NCI-H2196 treated with DMSO at 0.1 percent for 48 hours (cell line): Measurements from ENCODE around the gene XPR1.

Experiments
- DNase-seq: peaks from one replicate; lab custom pipeline; 2025; ENCODE audit not compliant: unreplicated experiment; lab: John Stamatoyannopoulos, UW

Gene XPR1

DNA sequence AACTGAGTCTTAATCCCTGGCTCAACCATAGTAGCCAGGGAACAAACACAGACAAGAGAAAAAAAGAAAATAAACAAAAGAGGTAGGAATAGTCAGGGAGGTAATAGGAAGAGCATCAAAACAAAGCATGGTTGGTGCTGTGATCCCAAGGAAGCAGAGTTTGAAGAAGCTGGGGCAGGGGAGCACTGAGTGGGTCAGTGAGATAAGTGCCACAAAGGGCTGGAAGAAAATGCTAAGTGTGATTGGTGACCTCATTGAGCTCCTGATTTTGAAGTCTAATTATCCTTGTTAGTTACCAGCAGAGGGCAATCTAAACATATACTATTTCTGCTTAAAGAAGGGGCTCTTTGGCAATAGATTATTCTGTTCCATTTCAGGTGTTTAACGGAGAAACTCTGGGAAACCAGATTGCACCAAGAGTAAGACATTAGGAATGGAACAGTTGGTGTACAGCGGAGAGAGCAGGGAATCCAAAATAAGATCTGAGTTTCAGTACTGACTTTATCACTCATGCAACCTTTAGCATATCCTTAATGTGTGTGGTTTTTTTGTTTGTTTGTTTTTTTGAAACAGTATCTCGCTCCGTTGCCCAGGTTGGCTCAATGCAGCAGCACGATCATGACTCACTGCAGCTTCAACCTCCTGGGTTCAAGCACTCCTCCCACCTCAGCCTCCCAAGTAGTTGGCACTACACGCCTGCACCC lies 250.1 kb downstream of the XPR1 start:
- peak; percentile 72 for DNase-seq

DNA sequence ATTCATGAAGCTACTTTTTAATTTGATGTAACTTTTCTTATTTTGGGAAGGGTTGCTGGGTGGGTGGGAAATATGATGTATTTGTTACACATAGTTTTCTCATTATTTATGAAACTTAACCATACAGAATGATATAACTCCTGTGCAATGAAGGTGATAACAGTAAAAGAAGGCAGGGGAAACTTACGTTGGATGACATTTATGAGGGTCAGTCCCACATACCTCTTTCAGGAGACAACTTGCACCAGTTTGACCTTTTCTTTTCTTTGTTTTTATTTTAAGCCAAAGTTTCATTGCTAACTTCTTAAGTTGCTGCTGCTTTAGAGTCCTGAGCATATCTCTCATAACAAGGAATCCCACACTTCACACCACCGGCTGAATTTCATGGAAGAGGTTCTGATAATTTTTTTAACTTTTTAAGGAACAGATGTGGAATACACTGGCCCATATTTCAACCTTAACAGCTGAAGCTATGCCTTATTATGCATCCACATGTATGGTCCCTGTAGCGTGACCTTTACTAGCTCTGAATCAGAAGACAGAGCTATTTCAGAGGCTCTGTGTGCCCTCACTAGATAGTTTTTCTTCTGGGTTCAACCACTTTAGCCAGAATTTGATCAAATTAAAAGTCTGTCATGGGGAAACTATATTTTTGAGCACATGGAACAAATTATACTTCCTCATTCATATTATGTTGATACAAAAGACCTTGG lies 252.9 kb downstream of the XPR1 start:
- DNase-seq, result no peak

DNA sequence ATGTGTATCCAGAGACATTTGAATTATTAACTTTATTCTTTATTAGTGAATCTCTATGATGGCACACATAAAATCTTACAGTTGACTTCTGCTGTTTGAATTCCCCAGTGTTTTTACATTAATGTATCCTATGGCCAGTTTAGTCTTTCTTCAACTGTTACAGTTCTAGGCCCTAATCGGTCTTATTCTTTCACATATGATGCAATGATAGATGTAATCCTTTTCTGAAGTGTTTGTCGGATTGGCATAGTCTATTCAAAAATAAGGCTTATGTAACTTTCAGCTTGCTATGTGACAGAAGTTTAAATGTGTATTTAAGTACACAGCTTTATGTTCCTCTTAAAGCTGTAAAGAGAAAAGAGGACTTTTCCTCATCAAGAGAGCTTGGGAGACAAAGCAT lies 254.5 kb downstream of the XPR1 start:
- DNase-seq, result no peak

DNA sequence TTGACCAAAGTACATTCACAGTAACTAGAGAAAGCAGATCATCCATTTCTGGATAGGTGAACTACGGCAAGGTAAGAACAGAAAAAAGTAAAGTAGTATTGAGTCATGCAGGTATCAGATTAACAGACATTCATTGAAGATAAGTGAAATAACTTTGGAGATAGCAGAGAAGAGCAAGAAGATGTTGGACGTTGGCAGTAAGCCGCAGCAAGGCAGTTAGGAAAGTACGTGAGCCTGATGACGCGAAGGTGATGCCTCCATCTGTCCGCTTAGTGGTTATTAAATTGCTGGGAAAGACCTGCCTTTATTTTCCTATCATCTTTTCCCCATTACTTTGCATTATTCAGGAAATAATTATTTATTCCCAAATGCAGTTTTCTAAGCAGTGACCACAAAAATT lies 256.0 kb downstream of the XPR1 start:
- no peak for DNase-seq

DNA sequence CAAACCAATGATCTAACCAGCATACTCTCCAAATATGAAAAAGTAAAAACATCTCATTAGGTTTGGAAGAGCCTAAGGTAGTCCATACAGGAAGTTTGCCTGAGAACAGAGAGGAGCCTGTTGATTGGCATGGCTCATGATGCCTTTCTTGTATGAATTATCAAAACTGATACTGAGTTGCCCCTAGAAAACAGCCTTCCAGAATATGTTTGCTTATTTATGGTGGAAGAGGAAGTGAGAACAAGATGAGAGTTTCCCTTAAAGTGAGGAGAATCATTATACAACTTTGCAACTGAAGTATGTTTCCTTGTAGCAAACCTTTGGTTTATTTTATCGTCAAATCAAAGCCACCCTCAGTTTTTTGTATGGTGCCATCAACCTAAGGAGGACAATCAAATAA lies 257.0 kb downstream of the XPR1 start:
- no peak for DNase-seq

DNA sequence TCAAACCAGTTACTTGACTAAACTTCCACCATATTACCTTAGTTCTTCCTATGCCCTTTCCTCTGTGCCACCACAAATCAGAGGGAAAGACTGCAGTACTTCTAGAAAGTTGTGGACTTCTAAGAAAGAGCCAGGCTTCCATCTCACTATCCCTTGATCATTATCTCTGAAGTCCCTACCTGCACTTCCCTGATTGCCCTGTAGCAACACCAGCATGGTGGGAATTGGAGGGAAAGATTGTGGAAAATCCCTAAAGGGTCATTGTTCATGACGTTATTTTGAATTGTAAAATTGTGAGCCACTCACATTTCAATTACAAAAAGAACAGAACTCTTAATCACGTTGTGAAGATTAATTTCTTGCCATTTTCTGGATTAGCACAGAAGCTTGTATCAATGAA lies 257.5 kb downstream of the XPR1 start:
- no peak for DNase-seq

DNA sequence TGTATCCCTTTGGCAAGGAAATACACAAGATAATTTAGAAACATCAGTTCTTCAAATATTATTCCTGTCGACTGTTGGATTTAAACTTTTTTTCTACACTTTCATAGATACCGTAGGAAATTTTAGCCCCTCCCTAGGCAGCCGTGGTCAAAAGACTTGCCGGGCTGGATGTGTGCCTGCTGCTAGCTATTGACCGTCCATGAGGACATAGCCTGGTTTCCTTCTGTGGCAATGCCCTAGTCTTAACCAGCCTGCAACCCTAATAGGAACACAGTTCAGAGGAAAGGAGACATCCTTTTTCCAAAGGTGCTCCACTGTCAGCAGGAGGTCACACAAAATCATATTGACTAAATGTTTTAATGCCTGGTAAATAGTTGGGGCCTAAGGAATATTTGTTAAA lies 260.4 kb downstream of the XPR1 start:
- no peak for DNase-seq

DNA sequence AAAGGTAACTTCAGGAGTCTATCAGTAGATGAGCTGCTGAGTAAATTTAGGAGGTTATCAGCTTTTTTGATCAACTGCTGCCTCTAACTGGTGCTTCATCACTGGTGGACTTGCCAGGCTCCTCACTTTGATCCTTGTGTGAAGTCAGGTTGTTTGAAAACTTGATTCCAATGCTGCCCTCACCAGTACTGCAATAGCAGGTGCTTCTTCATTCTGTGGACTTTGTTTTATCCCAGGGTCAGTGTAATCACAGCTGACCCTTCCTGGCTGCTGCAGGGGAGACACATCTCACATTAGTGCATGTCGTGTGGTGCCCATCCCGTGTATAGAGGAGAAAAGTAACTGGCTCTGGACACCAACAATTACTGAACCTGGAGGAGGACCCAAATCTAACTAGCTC lies 260.9 kb downstream of the XPR1 start:
- no peak for DNase-seq

DNA sequence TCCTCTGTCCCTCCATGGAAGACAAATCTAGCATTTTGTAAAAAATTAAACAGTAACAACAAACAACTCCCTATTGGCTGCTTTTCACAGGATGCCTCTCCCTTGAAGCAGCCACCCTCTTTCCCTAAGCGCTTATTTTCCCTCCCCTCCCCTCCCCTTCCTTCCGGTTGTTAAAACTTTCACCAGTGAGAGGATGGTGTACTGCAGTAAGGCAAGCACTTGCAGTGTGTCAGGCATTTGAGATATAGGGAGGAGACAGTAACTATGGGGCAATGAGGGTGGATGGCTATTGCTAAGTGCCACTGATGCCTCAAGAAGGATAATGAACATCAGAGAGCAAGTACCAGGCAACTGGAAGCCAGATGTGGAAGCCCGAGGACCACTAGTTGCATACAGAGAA lies 261.8 kb downstream of the XPR1 start:
- DNase-seq, result no peak

DNA sequence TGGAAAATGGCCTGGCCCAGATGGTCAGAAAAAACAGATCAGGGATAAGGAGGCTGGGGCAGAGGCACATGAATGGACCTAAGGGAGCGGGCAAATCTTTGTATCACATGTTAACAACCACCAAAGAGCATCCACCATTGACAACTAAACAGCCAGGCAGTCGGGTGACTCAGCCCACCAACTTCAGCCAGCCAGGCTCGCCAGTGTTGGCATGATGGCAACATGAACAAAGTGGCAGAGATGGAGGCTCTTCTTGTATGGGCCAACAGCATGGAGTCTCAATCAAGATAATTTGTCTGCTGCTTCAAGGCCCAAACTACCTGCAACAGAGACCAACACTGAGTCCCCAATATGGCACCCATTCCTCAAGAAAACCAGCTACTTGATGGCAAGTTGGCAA lies 264.3 kb downstream of the XPR1 start:
- DNase-seq, result no peak

DNA sequence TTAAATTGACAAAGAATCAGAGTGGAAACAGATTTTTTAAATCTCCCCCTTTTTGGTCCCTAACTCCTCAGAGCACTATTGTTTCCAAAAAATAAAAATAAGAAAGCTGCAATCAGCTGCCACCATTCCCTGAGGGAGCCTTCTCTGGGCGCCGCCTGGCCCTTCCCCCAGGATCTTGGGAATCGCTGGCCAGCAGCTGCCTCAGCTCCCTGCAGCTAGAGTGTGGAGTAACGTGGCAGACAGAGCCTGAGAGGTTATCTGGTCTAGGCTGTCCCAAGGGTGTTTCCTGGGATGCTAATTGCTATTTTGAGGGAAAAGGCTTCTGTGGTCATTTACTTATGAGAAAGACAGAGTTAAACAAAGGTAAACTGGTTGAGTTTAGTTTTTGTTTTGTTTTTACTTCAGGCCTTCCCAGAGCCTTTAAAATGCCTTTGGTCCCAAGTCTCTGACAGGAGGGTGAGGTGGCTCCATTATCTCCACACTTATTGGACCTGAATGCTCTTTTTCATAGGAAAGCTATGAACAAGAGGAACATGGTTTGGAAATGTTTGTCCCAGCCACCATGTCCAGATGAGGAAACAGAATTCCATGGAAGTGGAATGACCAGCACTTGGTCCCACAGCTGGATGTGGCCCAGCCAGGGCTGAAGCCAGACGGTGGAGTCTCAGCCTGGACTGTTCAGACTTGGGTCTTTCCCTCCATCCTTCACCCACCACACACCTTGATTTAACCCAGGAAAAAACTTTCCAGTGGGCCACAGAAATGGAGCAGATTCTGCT lies 266.8 kb downstream of the XPR1 start:
- DNase-seq, result no peak

DNA sequence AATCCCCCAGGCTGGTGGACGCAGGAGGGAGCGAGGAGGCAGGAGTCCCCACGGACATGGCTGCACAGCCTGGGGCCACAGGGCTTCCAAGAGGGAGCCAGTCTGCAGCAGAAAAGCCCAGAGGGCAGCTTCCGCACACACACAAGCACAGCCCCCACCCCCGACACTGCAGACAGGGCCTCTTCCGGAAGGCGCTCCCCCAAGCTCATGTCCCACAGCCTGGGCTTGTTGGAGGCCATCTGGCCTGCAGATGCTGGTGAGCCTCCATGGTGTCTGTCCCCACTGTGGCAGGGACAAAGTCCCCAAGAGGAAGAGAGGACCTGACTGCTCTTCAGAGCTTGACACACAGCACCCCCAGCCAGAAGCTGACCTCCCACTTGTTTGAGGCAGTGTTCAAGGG lies 267.4 kb downstream of the XPR1 start:
- no peak for DNase-seq

DNA sequence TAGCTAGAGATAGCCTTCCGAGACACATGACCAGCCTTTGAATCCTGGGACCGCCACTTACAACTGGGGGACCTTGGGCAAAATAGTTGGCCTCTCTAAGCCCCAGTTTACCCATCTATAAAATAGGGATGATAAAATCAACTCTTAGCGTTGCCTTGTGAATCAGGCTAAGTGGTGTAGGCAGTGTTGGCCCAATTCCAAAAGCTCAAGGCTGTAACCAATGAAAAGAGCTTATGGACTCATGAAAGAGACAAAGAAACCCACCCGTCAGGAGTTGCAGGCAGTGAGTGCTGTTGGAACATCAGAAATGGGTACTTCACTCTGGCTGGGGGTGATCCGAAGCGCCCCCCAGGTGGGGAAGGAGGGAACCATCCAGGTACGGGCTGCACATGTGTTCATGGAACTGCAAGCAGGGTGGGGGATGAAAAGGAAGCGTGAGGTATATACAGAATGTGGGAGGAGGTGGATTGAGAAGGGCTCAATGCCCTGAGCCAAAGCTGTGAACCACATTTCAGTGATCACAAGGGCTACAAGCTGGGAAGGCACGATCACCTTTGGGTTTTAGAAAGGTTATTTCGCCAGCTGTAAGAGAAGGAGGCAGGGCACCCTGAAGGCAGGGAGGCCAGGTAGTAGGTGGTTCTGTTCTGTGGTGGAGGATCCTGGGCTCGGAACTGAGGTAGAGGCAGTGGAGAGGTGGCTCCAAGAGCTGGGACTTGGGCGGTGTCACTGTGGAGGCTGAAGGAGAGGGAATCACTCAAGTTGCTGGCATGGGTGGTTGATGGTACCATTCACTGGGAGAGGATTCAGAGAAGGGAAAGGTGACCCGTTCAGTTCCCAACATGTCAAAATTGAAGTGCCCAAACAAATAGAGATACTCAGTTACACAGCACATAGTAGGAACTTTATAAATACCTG lies 269.5 kb downstream of the XPR1 start:
- no peak for DNase-seq

DNA sequence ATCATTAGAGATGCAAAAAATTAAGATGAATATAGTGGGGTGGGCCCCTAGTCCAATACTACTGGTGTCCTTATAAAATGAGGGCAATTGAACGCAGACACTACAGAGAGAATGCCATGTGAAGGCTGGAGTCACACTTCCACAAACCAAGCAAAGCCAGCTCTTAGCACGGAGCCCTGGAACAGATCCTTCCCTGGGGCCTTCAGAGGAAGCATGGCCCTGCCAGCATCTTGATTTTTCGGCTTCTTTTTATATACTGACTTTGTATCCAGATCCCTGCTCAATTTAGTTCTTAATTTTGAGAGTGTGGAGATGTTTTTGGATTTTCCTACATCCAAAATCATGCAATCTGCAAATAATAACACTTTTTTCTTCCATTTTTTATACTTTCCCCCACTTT lies 270.7 kb downstream of the XPR1 start:
- no peak for DNase-seq

DNA sequence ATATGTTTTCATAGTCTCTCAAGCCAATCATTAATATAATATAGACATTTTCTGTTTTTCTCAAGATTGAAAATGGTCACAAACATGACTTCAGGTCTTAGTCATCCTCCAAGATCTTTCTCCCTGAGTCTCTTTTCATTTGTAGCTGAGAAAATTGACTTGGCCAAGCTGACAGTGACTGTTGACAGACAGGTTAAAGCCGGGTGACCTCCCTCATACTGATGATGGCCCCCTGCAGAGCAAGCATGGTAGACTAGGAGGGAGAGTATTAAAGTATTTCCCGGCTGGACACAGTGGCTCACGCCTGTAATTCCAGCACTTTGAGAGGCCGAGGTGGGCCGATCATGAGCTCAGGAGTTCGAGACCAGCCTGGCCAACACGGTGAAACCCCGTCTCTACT lies 274.1 kb downstream of the XPR1 start:
- DNase-seq, result no peak

DNA sequence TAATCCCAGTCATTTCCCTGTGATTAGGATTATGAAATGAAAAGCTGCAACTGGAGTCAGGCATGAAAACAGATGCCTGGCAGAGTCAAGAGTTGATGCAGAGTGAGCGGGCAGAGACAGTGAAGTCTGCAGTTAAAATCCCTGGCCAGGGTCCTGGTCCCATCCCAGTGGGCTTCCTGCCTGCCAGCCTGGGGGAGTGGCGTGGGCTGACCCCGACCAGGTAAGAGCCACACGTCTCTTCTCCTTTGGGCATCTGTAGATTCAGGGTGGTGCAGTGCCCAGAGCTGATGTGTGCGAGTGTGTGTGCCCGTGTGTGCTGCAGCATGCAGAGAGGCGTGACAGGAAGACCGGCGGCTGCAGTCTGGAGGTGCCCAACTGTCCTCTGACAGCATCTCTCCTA lies 274.7 kb downstream of the XPR1 start:
- no peak for DNase-seq

DNA sequence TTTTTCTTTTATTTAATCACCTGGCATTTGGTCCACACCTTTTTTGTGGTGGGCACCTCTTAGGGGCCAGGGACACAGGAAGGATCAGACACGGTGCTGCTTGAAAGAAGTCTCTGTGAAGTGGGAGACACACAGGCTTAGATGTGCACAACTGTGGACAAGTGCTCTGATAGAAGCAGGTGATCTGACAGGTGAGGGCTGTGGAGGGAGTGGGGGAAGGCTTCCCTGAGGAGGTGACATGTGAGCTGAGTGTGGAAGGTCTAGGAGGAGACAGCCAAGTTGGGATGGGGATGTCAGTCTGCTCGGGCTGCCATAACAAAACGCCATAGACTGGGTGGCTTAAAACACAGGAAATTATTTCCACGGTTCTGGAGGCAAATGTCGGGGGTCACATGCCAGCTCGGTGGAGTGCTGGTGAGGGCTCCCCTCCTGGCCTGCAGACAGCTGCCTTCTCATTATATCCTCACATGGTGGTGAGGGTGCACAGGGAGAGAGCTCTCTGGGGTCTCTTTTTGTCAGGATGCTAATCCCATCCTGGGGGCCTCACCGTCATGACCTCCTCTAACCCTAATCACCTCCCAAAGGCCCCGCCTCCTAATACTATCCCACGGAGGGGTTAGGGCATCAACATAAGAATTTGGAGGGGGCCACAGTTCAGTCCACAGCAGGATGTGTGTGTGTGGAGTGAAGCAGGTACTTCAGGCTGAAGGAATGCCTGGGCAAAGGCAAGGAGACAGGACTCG lies 275.7 kb downstream of the XPR1 start:
- DNase-seq, result no peak

DNA sequence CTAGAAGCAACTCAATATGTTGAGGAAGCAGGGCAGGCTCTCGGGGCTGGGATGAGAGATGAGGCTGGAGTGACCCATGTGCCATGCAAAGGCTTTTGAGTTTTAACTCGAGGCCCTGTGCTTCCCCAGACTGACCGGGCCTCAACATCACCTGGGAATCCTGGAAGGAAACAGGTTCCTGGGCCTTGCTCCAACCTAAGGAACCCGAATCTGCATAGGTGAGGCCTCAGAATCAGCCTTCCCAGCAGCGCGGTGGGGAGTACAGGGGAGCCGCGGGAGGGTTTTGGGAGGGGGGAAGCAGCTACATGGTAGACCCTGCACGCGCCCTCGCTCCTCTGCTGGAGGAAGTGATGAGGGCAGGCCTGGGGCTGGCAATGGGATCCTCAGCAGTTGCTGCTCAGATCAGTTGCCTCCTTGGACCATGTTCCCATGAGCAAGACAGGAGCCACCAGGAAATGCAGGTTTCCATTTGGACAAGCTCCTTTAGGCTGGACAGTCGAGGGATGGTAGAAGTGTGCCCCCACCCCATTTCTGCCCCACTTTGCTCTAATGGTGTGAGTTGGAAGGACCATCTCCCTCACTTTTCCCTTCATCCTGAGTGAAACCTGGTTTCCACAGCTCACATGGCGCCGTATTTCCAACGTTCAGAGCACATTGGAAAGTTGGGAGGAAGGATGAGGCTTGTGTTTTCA lies 276.4 kb downstream of the XPR1 start:
- DNase-seq, result no peak

DNA sequence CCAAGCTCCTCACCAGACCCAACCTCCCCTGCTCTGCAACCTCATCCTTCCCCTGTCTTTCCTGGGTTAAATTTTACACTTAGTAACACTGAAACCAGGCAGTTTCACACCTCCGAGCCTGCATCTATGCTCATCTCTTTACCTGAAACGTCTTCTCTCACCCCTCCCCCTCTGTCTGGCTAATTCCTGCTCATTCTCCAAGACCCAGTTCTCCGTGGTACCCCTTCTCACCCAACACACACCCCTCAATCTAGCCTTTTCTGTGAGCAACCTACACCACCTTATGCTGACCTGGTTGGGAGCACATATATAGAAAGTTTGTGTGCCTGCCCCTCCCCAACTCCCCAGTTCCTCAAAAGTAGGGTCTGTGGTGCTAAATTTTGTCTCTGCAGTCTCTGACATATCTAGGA lies 277.2 kb downstream of the XPR1 start:
- no peak for DNase-seq

DNA sequence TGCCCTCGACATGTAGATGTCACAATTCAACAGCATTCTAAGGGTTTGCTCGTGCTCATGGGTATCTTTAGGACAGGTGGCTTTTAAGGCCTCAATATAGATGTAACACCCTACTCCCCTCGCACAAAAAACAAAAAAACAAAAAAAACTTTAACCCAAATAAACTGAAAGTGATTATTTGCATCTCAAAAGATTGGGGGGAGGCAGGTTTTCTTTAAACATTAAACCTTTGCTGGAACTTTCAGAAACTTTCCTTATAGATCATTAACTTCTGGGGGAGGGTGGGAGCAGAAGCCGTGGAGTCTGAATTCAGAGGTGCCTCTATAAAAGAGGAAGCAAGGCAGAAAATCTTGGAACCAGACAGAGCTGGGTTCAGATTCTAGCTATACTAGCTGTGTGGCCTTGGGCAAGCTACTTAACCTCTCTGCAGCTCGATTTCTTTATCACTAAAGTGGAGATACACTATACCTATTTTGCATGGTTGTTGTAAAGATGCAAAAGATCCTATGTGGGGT lies 277.7 kb downstream of the XPR1 start:
- DNase-seq, result no peak
